Measurements from ENCODE around the gene ZRANB3.
"Not testable (repeated sequence)": the region's sequence is repeated elsewhere in the genome, so short reads cannot be mapped to it uniquely, and the experiment has no call there.

The ZRANB3 gene

GRCh38 chr2:135475128-135475527 lies 55.9 kb downstream of the ZRANB3 start:
- DNase-seq: no peak

GRCh38 chr2:135473567-135473966 lies 57.5 kb downstream of the ZRANB3 start:
- peak; percentile 11 for DNase-seq

GRCh38 chr2:135471106-135471505 lies 59.9 kb downstream of the ZRANB3 start:
- no peak for DNase-seq

GRCh38 chr2:135457279-135457678 lies 73.7 kb downstream of the ZRANB3 start:
- DNase-seq: no peak

- no peak for DNase-seq
These were observed 74.2 kb downstream of the ZRANB3 start for GRCh38 chr2:135456835-135457234.

GRCh38 chr2:135456431-135456830 lies 74.6 kb downstream of the ZRANB3 start:
- no peak for DNase-seq

GRCh38 chr2:135454608-135455007 lies 76.4 kb downstream of the ZRANB3 start:
- no peak for DNase-seq

GRCh38 chr2:135453027-135453426 lies 78.0 kb downstream of the ZRANB3 start:
- not testable (repeated sequence) for DNase-seq

- no peak for DNase-seq
These were observed 79.1 kb downstream of the ZRANB3 start for GRCh38 chr2:135451966-135452365.

- DNase-seq: not testable (repeated sequence)
These were observed 88.0 kb downstream of the ZRANB3 start for GRCh38 chr2:135443013-135443412.

- not testable (repeated sequence) for DNase-seq
These were observed 95.9 kb downstream of the ZRANB3 start for GRCh38 chr2:135435155-135435554.

GRCh38 chr2:135424849-135425248 lies 106.2 kb downstream of the ZRANB3 start:
- no peak for DNase-seq

- no peak for DNase-seq
These were observed 108.1 kb downstream of the ZRANB3 start for GRCh38 chr2:135422898-135423297.

GRCh38 chr2:135411646-135412045 lies 119.4 kb downstream of the ZRANB3 start:
- DNase-seq: no peak

- DNase-seq: no peak
These were observed 121.6 kb downstream of the ZRANB3 start for GRCh38 chr2:135409436-135409835.

GRCh38 chr2:135396259-135396658 lies 134.8 kb downstream of the ZRANB3 start:
- not testable (repeated sequence) for DNase-seq

- DNase-seq: no peak
These were observed 144.0 kb downstream of the ZRANB3 start for GRCh38 chr2:135386993-135387392.

- DNase-seq: no peak
These were observed 152.4 kb downstream of the ZRANB3 start for GRCh38 chr2:135378591-135378990.

- no peak for DNase-seq
These were observed 157.3 kb downstream of the ZRANB3 start for GRCh38 chr2:135373702-135374101.

- DNase-seq: no peak
These were observed 181.1 kb downstream of the ZRANB3 start for GRCh38 chr2:135349941-135350340.

GRCh38 chr2:135348096-135348704 lies 182.8 kb downstream of the ZRANB3 start:
- DNase-seq: not testable (repeated sequence)

- DNase-seq: no peak
These were observed 193.9 kb downstream of the ZRANB3 start for GRCh38 chr2:135337071-135337470.

GRCh38 chr2:135335256-135335655 lies 195.8 kb downstream of the ZRANB3 start:
- no peak for DNase-seq

- DNase-seq: no peak
These were observed 203.9 kb downstream of the ZRANB3 start for GRCh38 chr2:135327146-135327545.
